Measurements from ENCODE around the gene CHRNB2. TPM values are rescaled to one million over a fixed set of nuclear protein-coding genes. Genes with fewer than 3 reads are reported as not detected.
A peak's percentile ranks its signal among the peaks of the same experiment; 100 is the strongest.

Gene CHRNB2
- total RNA-seq, 6 donors from 2014 or later, result 0.15 TPM; not detected in 5

- Histone ChIP-seq H3K4me1 (peaks cover 10 to 19% (median 12%) of the 10 kb centered on the region in 4 donors), H3K27ac (peak overlapping the region in 1 of 4 donors; percentile 23), H3K9me3 (no peaks in the 10 kb centered on the region), H3K27me3 (no peaks in the 10 kb centered on the region), H3K36me3 (peaks cover 0 to 10% (median 0%) of the 10 kb centered on the region in 4 donors), H3K4me3 (no peak overlapping the region)
- WGBS, 2 donors, result 78 to 97% methylated on average over 3 of the region's 3 CpGs
- peak in 1 of 2 donors; percentile 51 for DNase-seq
- ATAC-seq (ENCODE audit: low FRiP score in 2 of 2), result peak; percentile 56 to 82
- TF ChIP-seq CTCF (IDR thresholded peaks at IDR 0.05), result no peak
- TF ChIP-seq EP300 (IDR thresholded peaks at IDR 0.05), result no peak
- no peak for TF ChIP-seq POLR2AphosphoS5 (IDR thresholded peaks at IDR 0.05)
- TF ChIP-seq POLR2A (IDR thresholded peaks at IDR 0.05), result no peak
These were observed 55.8 kb downstream of the CHRNB2 start for GRCh38 chr1:154623358-154623757.

- no peak for ATAC-seq (ENCODE audit: low FRiP score in 2 of 2)
- Histone ChIP-seq H3K36me3 (peaks cover 0 to 6% (median 0%) of the 10 kb centered on the region in 4 donors), H3K4me3 (no peak overlapping the region), H3K4me1 (peaks cover 10 to 19% (median 12%) of the 10 kb centered on the region in 4 donors), H3K27me3 (no peaks in the 10 kb centered on the region), H3K27ac (no peak overlapping the region), H3K9me3 (no peaks in the 10 kb centered on the region)
- 90 to 95% methylated on average over 8 of the region's 8 CpGs for WGBS, 2 donors
- no peak for DNase-seq
- no peak for TF ChIP-seq POLR2AphosphoS5 (IDR thresholded peaks at IDR 0.05)
- TF ChIP-seq POLR2A (IDR thresholded peaks at IDR 0.05), result no peak
- TF ChIP-seq EP300 (IDR thresholded peaks at IDR 0.05), result no peak
- no peak for TF ChIP-seq CTCF (IDR thresholded peaks at IDR 0.05)
These were observed 57.4 kb downstream of the CHRNB2 start for GRCh38 chr1:154624746-154625643.

GRCh38 chr1:154626456-154627256 is 59.1 kb downstream of the CHRNB2 start:
- WGBS, 2 donors, result 24 to 26% methylated on average over 5 to 10 of the region's 10 CpGs
- peaks cover 10 to 19% (median 12%) of the 10 kb centered on the region in 4 donors for H3K4me1 ChIP-seq
- TF ChIP-seq CTCF (IDR thresholded peaks at IDR 0.05), result no peak
- TF ChIP-seq POLR2A (IDR thresholded peaks at IDR 0.05), result no peak
- no peak for TF ChIP-seq EP300 (IDR thresholded peaks at IDR 0.05)
- no peak for TF ChIP-seq POLR2AphosphoS5 (IDR thresholded peaks at IDR 0.05)
- ATAC-seq (ENCODE audit: low FRiP score in 2 of 2) (peak; percentile 11 to 60), DNase-seq (no peak)
- H3K27ac ChIP-seq, result peak overlapping the region; percentile 89 to 95 (median 90)
- H3K27me3 ChIP-seq, result no peaks in the 10 kb centered on the region
- H3K4me3 ChIP-seq, result peak overlapping the region; percentile 81 to 99 (median 88)
- H3K36me3 ChIP-seq, result peaks cover 0 to 5% (median 0%) of the 10 kb centered on the region in 4 donors
- H3K9me3 ChIP-seq, result no peaks in the 10 kb centered on the region

- DNase-seq, result peak; percentile 87 to 91
- peaks cover 10 to 19% (median 12%) of the 10 kb centered on the region in 4 donors for H3K4me1 ChIP-seq
- 0 to 1% methylated on average over 15 to 39 of the region's 70 CpGs for WGBS, 2 donors
These were observed 59.9 kb downstream of the CHRNB2 start for GRCh38 chr1:154627257-154628120.

More at GRCh38 chr1:154627257-154628120, 59.9 kb downstream of the CHRNB2 start:
- peak in 1 of 4 donors; percentile 24 for TF ChIP-seq POLR2A (IDR thresholded peaks at IDR 0.05)
- TF ChIP-seq EP300 (IDR thresholded peaks at IDR 0.05), result no peak
- peak; percentile 62 to 74 for TF ChIP-seq POLR2AphosphoS5 (IDR thresholded peaks at IDR 0.05)
- no peak for TF ChIP-seq CTCF (IDR thresholded peaks at IDR 0.05)
- Histone ChIP-seq H3K27ac (peak overlapping the region; percentile 89 to 95 (median 90)), H3K4me3 (peak overlapping the region; percentile 81 to 99 (median 88)), H3K27me3 (no peaks in the 10 kb centered on the region), H3K9me3 (no peaks in the 10 kb centered on the region), H3K36me3 (no peaks in the 10 kb centered on the region)
- ATAC-seq (ENCODE audit: low FRiP score in 2 of 2), result peak; percentile 81 to 94
